ENCODE measurements around the gene KRT3.

The KRT3 gene

GRCh38 chr12:52778833-52779232 lies 17.1 kb downstream of the KRT3 start:
- H3K4me3 ChIP-seq (ENCODE audit: low read length): no peak overlapping the region
- DNase-seq (ENCODE audit: low read depth): no peak
- TF ChIP-seq CTCF (conservative IDR thresholded peaks at IDR 0.05; ENCODE audit: low read length): no peak

GRCh38 chr12:52777566-52777965 lies 18.4 kb downstream of the KRT3 start:
- no peak overlapping the region for H3K4me3 ChIP-seq (ENCODE audit: low read length)
- no peak for DNase-seq (ENCODE audit: low read depth)
- TF ChIP-seq CTCF (conservative IDR thresholded peaks at IDR 0.05; ENCODE audit: low read length): no peak

GRCh38 chr12:52776913-52777395 lies 19.0 kb downstream of the KRT3 start, which contains the start of gene KRT76:
Gene KRT76 (minus strand): TSS chr12:52777345. CDS start chr12:52777291, 54 bp downstream.
- H3K4me3 ChIP-seq (ENCODE audit: low read length): no peak within 1 kb of the TSS

GRCh38 chr12:52776435-52776834 lies 19.5 kb downstream of the KRT3 start:
- TF ChIP-seq CTCF (conservative IDR thresholded peaks at IDR 0.05; ENCODE audit: low read length): no peak
- no peak for DNase-seq (ENCODE audit: low read depth)

More at GRCh38 chr12:52776913-52777395, 19.0 kb downstream of the KRT3 start, which contains the start of gene KRT76:
- no peak for DNase-seq (ENCODE audit: low read depth)
- no peak for TF ChIP-seq CTCF (conservative IDR thresholded peaks at IDR 0.05; ENCODE audit: low read length)

GRCh38 chr12:52774629-52775250 lies 21.2 kb downstream of the KRT3 start:
- DNase-seq (ENCODE audit: low read depth): no peak
- no peak overlapping the region for H3K4me3 ChIP-seq (ENCODE audit: low read length)
- TF ChIP-seq CTCF (conservative IDR thresholded peaks at IDR 0.05; ENCODE audit: low read length): no peak

More at GRCh38 chr12:52776435-52776834, 19.5 kb downstream of the KRT3 start:
- H3K4me3 ChIP-seq (ENCODE audit: low read length): no peak overlapping the region

GRCh38 chr12:52772772-52773171 lies 23.1 kb downstream of the KRT3 start:
- TF ChIP-seq CTCF (conservative IDR thresholded peaks at IDR 0.05; ENCODE audit: low read length): no peak
- DNase-seq (ENCODE audit: low read depth): no peak
- H3K4me3 ChIP-seq (ENCODE audit: low read length): no peak overlapping the region

- no peak overlapping the region for H3K4me3 ChIP-seq (ENCODE audit: low read length)
- no peak for TF ChIP-seq CTCF (conservative IDR thresholded peaks at IDR 0.05; ENCODE audit: low read length)
- peak; percentile 9 for DNase-seq (ENCODE audit: low read depth)
Measured at GRCh38 chr12:52772188-52772587, 23.7 kb downstream of the KRT3 start.
